ENCODE results near the gene MRPL1. TPM values are rescaled to one million over a fixed set of nuclear protein-coding genes. Genes with fewer than 3 reads are reported as not detected.

MRPL1 gene
- total RNA-seq, 2 experiments from 2014 or later, result 22.6 to 37.4 TPM

DNA sequence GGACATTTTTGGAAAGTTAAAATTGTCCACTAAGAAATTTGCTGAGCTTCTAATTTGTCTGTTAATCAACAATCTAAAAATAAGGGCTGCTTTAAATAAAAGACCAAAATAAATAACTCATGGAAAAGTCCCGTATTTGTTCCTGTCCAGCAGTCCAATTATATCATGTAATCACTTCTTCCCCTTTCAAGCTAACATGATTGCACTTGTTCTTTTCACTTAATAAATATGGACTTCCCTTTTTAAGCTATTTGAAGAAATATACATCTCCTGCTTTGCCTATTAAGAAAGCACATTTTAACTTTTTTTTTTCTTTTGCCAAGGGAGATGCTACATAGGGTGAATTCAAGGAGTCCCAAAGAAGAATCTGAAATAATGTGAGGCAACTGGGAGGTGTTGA is 138.9 kb downstream of the MRPL1 start:
- Histone ChIP-seq H3K4me3 (ENCODE audit: low read depth, low read length, poor library complexity, severe bottlenecking) (no peak overlapping the region), H3K9me2 (ENCODE audit: insufficient read depth, low read length) (no peaks in the 10 kb centered on the region), H3K4me1 (ENCODE audit: insufficient read depth, low read length, poor library complexity, severe bottlenecking) (no peaks in the 10 kb centered on the region), H3K27ac (ENCODE audit: low read depth, low read length, poor library complexity, severe bottlenecking) (no peak overlapping the region), H2AFZ (ENCODE audit: low read length) (no peak overlapping the region), H3K4me2 (ENCODE audit: low read length) (no peak overlapping the region), H4K20me1 (ENCODE audit: insufficient read depth, low read length) (no peaks in the 10 kb centered on the region), H3K36me3 (ENCODE audit: insufficient read depth, low read length) (no peaks in the 10 kb centered on the region), H3K9me3 (ENCODE audit: low read length) (no peaks in the 10 kb centered on the region), H3K79me2 (ENCODE audit: insufficient read depth, low read depth, low read length) (no peaks in the 10 kb centered on the region)
- BruUV-seq (replicated peaks), result no TSS peak
- DNase-seq (ENCODE audit: low spot score), result no peak
- ChIA-PET POLR2A (interaction anchor here (0.7 to 1.4 kb wide), 3 partner anchors 11 to 336 kb away, joined by 3 to 5 read pairs (median 4); no protein-coding TSS in a partner anchor), CTCF (ENCODE audit: unreplicated experiment) (no interaction called here)
- intact Hi-C loops (cut with micrococcal nuclease; ENCODE audit: unreplicated experiment), result no loop called here
- no peak for TF ChIP-seq EZH2phosphoT487 (IDR thresholded peaks at IDR 0.05; ENCODE audit: borderline replicate concordance, low read depth, low read length)
- TF ChIP-seq, protein P1, sequence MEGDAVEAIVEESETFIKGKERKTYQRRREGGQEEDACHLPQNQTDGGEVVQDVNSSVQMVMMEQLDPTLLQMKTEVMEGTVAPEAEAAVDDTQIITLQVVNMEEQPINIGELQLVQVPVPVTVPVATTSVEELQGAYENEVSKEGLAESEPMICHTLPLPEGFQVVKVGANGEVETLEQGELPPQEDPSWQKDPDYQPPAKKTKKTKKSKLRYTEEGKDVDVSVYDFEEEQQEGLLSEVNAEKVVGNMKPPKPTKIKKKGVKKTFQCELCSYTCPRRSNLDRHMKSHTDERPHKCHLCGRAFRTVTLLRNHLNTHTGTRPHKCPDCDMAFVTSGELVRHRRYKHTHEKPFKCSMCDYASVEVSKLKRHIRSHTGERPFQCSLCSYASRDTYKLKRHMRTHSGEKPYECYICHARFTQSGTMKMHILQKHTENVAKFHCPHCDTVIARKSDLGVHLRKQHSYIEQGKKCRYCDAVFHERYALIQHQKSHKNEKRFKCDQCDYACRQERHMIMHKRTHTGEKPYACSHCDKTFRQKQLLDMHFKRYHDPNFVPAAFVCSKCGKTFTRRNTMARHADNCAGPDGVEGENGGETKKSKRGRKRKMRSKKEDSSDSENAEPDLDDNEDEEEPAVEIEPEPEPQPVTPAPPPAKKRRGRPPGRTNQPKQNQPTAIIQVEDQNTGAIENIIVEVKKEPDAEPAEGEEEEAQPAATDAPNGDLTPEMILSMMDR (conservative IDR thresholded peaks at IDR 0.05; ENCODE audit: low read length), result no peak

DNA sequence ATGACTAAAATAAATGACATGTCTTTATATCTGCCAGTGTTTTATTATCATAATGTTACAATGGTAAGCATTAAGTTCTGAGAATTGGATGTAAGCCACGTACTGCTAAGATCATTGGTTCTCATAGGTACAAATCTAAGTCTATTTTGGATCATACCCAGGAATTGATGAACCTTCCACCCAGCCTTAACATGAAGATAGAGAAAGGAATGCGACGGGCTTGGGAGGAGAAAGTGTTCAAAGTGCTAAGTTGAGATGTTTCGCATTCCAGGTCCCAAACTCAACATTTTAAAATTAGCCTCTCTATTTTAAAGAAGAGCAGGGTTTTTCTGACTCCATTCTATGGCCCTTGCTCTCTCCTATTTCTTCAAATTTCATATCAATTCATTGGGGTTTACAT is 139.6 kb downstream of the MRPL1 start:
- no peak for TF ChIP-seq EZH2phosphoT487 (IDR thresholded peaks at IDR 0.05; ENCODE audit: borderline replicate concordance, low read depth, low read length)
- TF ChIP-seq, protein P1 (conservative IDR thresholded peaks at IDR 0.05; ENCODE audit: low read length), result no peak
- no peaks in the 10 kb centered on the region for H4K20me1 ChIP-seq (ENCODE audit: insufficient read depth, low read length)
- DNase-seq (ENCODE audit: low spot score), result no peak
- H3K9me2 ChIP-seq (ENCODE audit: insufficient read depth, low read length), result no peaks in the 10 kb centered on the region
- CTCF ChIA-PET (ENCODE audit: unreplicated experiment), result no interaction called here
- no peak overlapping the region for H3K4me2 ChIP-seq (ENCODE audit: low read length)
- no peak overlapping the region for H2AFZ ChIP-seq (ENCODE audit: low read length)
- no peak overlapping the region for H3K4me3 ChIP-seq (ENCODE audit: low read depth, low read length, poor library complexity, severe bottlenecking)
- BruUV-seq (replicated peaks), result no TSS peak
- H3K27ac ChIP-seq (ENCODE audit: low read depth, low read length, poor library complexity, severe bottlenecking), result no peak overlapping the region
- no peaks in the 10 kb centered on the region for H3K79me2 ChIP-seq (ENCODE audit: insufficient read depth, low read depth, low read length)
- no peaks in the 10 kb centered on the region for H3K36me3 ChIP-seq (ENCODE audit: insufficient read depth, low read length)
- no peaks in the 10 kb centered on the region for H3K9me3 ChIP-seq (ENCODE audit: low read length)
- POLR2A ChIA-PET, result interaction anchor here (0.5 kb wide), 1 partner anchor 535 kb away, joined by 4 read pairs; no protein-coding TSS in a partner anchor
- intact Hi-C loops (cut with micrococcal nuclease; ENCODE audit: unreplicated experiment), result no loop called here
- H3K4me1 ChIP-seq (ENCODE audit: insufficient read depth, low read length, poor library complexity, severe bottlenecking), result no peaks in the 10 kb centered on the region

Small RNAs within 50 kb of the gene (small RNA-seq; reads per million reads assigned to genes)
- not detected for gene AC112225.1

Other genes starting within 250 kb of the MRPL1 start
- 17.3 and 21.4 TPM in 2 replicates for gene CNOT6L, start 43.5 kb upstream of the MRPL1 start, total RNA-seq (2014; rRNA removed; shearing (Covaris generic))
- gene CNOT6L, start 43.5 kb upstream of the MRPL1 start, total RNA-seq (2022), result 112 and 122 TPM in 2 replicates
- gene FRAS1, start 194.5 kb downstream of the MRPL1 start, total RNA-seq (2014; rRNA removed; shearing (Covaris generic)), result 0.19 and 0.31 TPM in 2 replicates
- gene FRAS1, start 194.5 kb downstream of the MRPL1 start, total RNA-seq (2022), result 0.30 and 0.33 TPM in 2 replicates